ENCODE data around the gene FCRLB. TPM values are rescaled to one million over a fixed set of nuclear protein-coding genes. Genes with fewer than 3 reads are reported as not detected.

Gene FCRLB, protein sequence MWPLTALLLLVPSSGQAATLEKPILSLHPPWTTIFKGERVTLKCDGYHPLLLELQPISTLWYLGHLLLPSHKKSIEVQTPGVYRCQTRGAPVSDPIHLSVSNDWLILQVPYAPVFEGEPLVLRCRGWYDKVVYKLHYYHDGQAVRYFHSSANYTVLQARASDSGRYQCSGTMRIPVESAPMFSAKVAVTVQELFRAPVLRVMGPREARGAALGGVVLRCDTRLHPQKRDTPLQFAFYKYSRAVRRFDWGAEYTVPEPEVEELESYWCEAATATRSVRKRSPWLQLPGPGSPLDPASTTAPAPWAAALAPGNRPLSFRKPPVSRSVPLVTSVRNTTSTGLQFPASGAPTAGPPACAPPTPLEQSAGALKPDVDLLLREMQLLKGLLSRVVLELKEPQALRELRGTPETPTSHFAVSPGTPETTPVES
- 9.5 and 11.5 TPM in 2 replicates for total RNA-seq

DNA sequence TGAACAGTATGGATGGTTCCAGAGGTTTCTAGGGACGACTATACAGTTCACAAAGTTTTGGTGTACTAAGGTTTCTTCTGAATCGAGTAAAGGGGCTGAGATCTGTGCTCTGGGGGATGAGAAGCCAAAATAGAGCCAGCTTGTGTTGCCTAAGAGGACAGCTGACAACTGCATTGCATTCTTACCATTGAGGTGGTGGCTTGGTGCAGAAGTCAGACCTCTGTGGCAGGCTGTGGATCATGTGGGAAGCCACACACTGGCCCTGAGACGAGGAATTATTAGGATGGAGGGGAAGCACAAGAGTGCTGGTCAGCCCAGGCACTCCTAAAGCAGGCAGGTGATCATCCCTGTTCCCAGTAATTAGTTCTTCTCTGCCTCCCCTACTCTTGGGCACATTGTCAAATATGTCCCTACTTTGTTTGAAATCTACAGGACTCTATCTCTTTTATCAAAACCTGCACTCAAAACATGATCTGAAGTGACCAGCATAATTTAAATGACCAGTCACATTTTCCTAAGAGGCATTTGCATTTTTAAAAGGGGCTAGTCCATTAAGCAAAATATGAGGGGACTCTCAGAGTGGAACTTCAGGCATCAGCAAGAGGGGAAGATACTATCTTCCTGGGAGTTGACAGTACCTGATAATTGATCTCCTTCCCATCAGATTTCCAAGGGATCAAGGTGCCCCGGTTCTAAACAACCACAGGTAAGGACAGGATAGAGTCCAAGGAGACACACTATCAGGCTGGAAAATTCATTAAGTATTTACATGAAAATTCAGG lies at the start of gene FCRLB:
Gene FCRLB (plus strand): TSS at position 589 of the 782 bp plus-strand sequence. CDS start 1,129 bp downstream, outside the sequence.

DNA sequence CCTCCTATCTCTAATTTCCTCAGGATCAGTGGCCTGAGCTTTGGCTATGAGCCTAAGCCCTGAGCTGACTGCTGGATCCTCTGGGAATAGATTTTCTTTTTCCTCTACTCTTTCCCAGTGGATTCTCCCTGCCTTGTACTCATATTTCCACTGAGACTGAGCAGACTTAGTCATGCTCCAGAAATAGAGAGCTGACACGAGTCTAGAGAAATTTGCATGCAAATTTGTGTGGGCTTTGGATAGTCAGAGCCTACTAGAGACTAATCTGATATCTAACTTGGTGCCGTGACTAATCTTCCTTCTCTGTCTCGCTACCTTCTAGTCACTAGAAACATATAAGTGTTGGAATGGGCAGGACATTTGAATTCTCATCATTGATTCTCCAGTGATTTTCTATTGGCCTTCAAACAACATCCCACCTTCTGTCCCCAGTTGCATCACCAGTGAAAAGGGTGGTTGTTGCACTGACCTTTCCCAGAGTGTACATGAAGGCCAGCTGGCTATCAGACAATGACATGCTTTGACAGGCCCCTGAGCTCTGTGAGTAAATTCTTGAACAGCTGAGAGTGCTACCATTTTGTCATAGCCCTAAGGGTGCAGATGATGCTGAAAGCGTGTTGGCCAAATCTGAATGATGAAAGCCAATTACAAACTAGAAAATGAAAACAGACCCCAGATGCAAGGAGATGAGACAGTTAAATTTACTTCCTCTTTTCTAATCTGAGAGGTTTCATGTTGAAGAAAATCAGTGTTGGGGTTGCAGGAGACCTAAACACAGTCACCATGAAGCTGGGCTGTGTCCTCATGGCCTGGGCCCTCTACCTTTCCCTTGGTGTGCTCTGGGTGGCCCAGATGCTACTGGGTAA lies 14.6 kb upstream of the FCRLB start, which contains the start of gene FCRLA:
Gene FCRLA (plus strand): TSS at position 748 of the 866 bp plus-strand sequence. CDS start 36 bp downstream, at position 784.

DNA sequence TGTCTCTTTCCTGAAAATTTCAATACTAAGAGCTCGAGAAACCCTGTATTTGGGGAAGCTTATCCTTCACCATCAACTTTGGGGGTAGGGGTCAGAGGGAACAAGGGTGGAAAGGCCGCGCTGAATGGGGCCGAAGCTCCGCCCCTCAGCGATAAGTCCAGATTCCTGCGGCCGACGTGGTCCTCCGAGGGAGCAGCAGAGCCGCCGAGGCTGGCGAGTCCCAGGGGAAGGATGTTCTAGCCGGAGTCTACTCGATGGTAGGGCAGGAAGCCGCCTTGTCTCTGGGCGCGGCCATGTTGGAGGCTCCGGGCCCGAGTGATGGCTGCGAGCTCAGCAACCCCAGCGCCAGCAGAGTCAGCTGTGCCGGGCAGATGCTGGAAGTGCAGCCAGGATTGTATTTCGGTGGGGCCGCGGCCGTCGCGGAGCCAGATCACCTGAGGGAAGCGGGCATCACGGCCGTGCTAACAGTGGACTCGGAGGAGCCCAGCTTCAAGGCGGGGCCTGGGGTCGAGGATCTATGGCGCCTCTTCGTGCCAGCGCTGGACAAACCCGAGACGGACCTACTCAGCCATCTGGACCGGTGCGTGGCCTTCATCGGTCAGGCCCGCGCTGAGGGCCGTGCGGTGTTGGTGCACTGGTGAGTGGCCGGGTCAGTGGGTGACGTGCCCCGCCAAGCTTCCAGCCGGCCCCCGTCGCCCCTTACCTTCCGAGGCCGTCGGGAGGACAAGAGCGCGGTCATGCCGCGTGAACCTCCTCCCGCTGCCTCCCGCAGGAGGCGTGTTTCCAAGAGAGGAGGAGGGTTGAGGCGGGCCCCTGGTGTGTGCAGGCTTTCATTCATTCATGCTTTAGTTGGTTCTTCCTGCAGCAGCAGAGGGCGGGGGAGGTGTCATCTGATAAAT lies 28.4 kb downstream of the FCRLB start, which contains the start of gene DUSP12:
Gene DUSP12 (plus strand): TSS at position 278 of the 899 bp plus-strand sequence. CDS start 16 bp downstream, at position 294.

DNA sequence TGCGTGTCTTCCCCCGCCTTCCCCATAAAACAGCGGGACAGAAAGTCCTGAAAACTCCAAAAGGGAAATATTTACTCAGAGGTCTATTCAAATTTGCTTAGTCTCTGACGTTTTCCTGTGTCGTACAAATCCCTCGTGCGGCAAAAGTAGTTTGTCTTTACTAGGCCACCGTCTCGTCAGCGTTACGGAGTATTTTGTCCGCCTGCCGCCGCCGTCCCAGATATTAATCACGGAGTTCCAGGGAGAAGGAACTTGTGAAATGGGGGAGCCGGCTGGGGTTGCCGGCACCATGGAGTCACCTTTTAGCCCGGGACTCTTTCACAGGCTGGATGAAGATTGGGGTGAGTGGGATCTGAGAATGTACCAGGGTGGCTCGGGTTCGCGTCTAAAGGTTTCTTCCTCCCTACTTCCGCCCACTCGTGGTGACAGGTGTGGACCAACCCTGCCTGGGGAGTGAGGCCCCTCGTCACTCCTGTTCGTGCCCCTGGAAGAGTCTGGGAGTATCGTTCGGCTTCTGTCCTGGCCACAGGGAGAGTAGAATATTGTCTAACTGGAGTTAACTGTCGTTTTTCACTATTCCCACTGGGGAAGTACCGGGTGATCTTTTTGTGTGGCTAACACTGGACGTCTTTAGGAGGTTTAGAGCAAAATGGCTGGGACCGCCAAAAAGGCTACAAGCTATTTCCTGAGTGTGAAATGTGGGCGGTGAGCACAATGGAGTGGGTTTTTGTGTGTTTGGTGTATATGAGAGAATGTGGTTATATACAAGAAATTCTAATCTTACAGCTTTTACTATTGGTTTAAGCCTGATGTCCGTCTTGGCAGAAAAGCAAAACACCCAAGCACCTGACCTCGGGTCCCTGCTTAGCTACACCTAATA lies 45.0 kb downstream of the FCRLB start, which contains the start of gene ATF6:
Gene ATF6 (plus strand): TSS at position 219 of the 880 bp plus-strand sequence. CDS start 41 bp downstream, at position 260.

Other genes with a start within 250 kb of the FCRLB start
- 0.86 and 2.1 TPM in 2 replicates for gene FCGR2A, start 216.1 kb upstream of the FCRLB start, total RNA-seq
- gene HSPA6, start 197.0 kb upstream of the FCRLB start, total RNA-seq: under 0.01 TPM in 1 of 2 replicates, not detected in the other
- not detected in 2 replicates for gene FCGR3A, start 171.7 kb upstream of the FCRLB start, total RNA-seq
- gene FCGR3B, start 90.4 kb upstream of the FCRLB start, total RNA-seq: not detected in 2 replicates
- gene FCGR2B, start 58.4 kb upstream of the FCRLB start, total RNA-seq: not detected in 2 replicates
- gene FCRLA, start 14.3 kb upstream of the FCRLB start, total RNA-seq: 1.2 and 4.6 TPM in 2 replicates
- gene DUSP12, start 28.2 kb downstream of the FCRLB start, total RNA-seq: 19.9 and 37.9 TPM in 2 replicates
- gene ATF6, start 44.8 kb downstream of the FCRLB start, total RNA-seq: 21.6 and 21.8 TPM in 2 replicates